B cell (primary cell): ENCODE measurements around the gene ANKFY1. TPM values are rescaled to one million over a fixed set of nuclear protein-coding genes. Genes with fewer than 3 reads are reported as not detected.
A peak's percentile ranks its signal among the peaks of the same experiment; 100 is the strongest.

Experiments used
- ATAC-seq: fragments of 200-7000 bp; cut with Tn5 transposase; one replicate; pipeline ENCODE4 v1.10.0; 2021; ENCODE audit warnings: low read depth, mild to moderate bottlenecking, moderate number of reproducible peaks, moderate library complexity
- CTCF ChIA-PET: fragments of 350-600 bp; sonication (Branson Sonifier 250); formaldehyde crosslinking; loops from one replicate; lab custom pipeline; 2021; ENCODE audit warnings: antibody characterized with exemption, inconsistent platforms; lab: Charles Lee
- POLR2A ChIA-PET: fragments of 350-600 bp; sonication (Branson Sonifier 250); formaldehyde crosslinking; loops from one replicate; lab custom pipeline; 2021; ENCODE audit warnings: antibody characterized with exemption; lab: Charles Lee
- DNase-seq: peaks from one replicate; pipeline ENCODE4 v3.0.0; 2013
- H2AFZ ChIP-seq: 2 replicates; pipeline ENCODE4 v1.6.1; 2012; ENCODE audit warnings: mild to moderate bottlenecking, low read depth, low read length; ENCODE audit not compliant: insufficient read depth, poor library complexity, severe bottlenecking
- H3K27ac ChIP-seq, 2 donors: 1 replicate in 1 of 2; 2 replicates in 1 of 2; pipeline ENCODE4 v1.5.1; 2012 to 2013; ENCODE audit warnings: low read length in 2 of 2, mild to moderate bottlenecking in 2 of 2, moderate library complexity in 1 of 2
- H3K27me3 ChIP-seq, 4 experiments: fragments of 200-600 bp in 1 of 4; sonication (generic) in 1 of 4; replicated peaks in 1 of 4; 1 replicate in 2 of 4; 2 replicates in 2 of 4; pipeline versions ENCODE4 v1.6.1 to v1.7.0; 2013 to 2016; ENCODE audit warnings: low read length in 3 of 4, mild to moderate bottlenecking in 2 of 4, mixed read lengths in 1 of 4, moderate library complexity in 1 of 4; ENCODE audit not compliant: insufficient read depth in 4 of 4, control insufficient read depth in 3 of 4; ENCODE audit errors: control extremely low read depth in 1 of 4
- H3K36me3 ChIP-seq, 2 experiments: replicated peaks in 1 of 2; 1 replicate in 1 of 2; 2 replicates in 1 of 2; pipeline versions ENCODE4 v1.6.1 to v1.7.1; 2013; ENCODE audit warnings: low read length in 1 of 2; ENCODE audit not compliant: insufficient read depth in 2 of 2, control insufficient read depth in 1 of 2; ENCODE audit errors: control extremely low read depth in 1 of 2, extremely low read depth in 1 of 2
- H3K4me1 ChIP-seq, 2 donors: fragments of 200-600 bp in 1 of 2; sonication (generic) in 1 of 2; 1 replicate in 1 of 2; 2 replicates in 1 of 2; pipeline versions ENCODE4 v1.5.1 to v1.6.1; 2013 to 2017; ENCODE audit warnings: low read length in 2 of 2; ENCODE audit not compliant: control insufficient read depth in 2 of 2, insufficient read depth in 2 of 2
- H3K4me2 ChIP-seq: replicated peaks from 2 replicates; pipeline ENCODE3; 2012; ENCODE audit warnings: mild to moderate bottlenecking, low read depth, low read length; ENCODE audit not compliant: poor library complexity, severe bottlenecking
- H3K4me3 ChIP-seq, 5 experiments: fragments of 200-600 bp in 1 of 5; sonication (generic) in 1 of 5; 1 replicate in 3 of 5; 2 replicates in 2 of 5; pipeline versions ENCODE4 v1.5.1 to v1.7.0; 2011 to 2016; ENCODE audit warnings: low read length in 4 of 5, mild to moderate bottlenecking in 4 of 5, low read depth in 2 of 5, control low read depth in 1 of 5, moderate library complexity in 1 of 5; ENCODE audit not compliant: insufficient read depth in 1 of 5; ENCODE audit errors: control extremely low read depth in 1 of 5, extremely low read depth in 1 of 5
- H3K79me2 ChIP-seq: fragments of 200-600 bp; sonication (generic); one replicate; pipeline ENCODE4 v1.6.0; 2016; ENCODE audit warnings: low read length; ENCODE audit not compliant: control insufficient read depth, insufficient read depth
- H3K9ac ChIP-seq: fragments of 200-600 bp; sonication (generic); 2 replicates; pipeline ENCODE4 v1.6.1; 2017; ENCODE audit warnings: mild to moderate bottlenecking, low read length, moderate library complexity
- H3K9me3 ChIP-seq, 3 donors: one replicate each; pipeline versions ENCODE4 v1.6.1 to v1.7.1; 2013; ENCODE audit warnings: low read length in 2 of 3; ENCODE audit not compliant: control insufficient read depth in 2 of 3, insufficient read depth in 1 of 3; ENCODE audit errors: control extremely low read depth in 1 of 3
- H4K20me1 ChIP-seq: 2 replicates; pipeline ENCODE4 v1.6.0; 2012; ENCODE audit warnings: mild to moderate bottlenecking, low read length; ENCODE audit not compliant: insufficient read depth, control insufficient read depth, poor library complexity, severe bottlenecking
- H3K27ac Mint-ChIP-seq: one replicate; pipeline ENCODE4 v1.8.0; 2021; ENCODE audit warnings: mixed read lengths
- H3K27me3 Mint-ChIP-seq: one replicate; pipeline ENCODE4 v1.8.0; 2021; ENCODE audit warnings: mixed read lengths
- H3K4me1 Mint-ChIP-seq: one replicate; pipeline ENCODE4 v1.8.0; 2021; ENCODE audit warnings: mixed read lengths
- H3K4me3 Mint-ChIP-seq: one replicate; pipeline ENCODE4 v1.8.0; 2021; ENCODE audit warnings: mixed read lengths
- H3K9me3 Mint-ChIP-seq: one replicate; pipeline ENCODE4 v1.8.0; 2022; ENCODE audit warnings: mixed read lengths; ENCODE audit not compliant: insufficient read depth
- CTCF ChIP-seq: fragments of 200-600 bp; IDR thresholded peaks from one replicate; pipeline ENCODE4 v1.8.0; 2022; ENCODE audit warnings: antibody characterized with exemption, mild to moderate bottlenecking
- EZH2 ChIP-seq: IDR thresholded peaks from 2 replicates; pipeline ENCODE4 v1.6.1; 2012; ENCODE audit warnings: borderline replicate concordance, low read depth, mild to moderate bottlenecking, moderate library complexity, low read length; ENCODE audit not compliant: insufficient read depth, poor library complexity, severe bottlenecking
- WGBS: methylation state at CpG from one replicate; pipeline ENCODE4 v1.1.5; 2013; ENCODE audit warnings: missing lambda C conversion rate; ENCODE audit not compliant: insufficient coverage; 5-methylcytosine and 5-hydroxymethylcytosine counted together
- intact Hi-C: fragments of 100-400 bp; cut with micrococcal nuclease; formaldehyde crosslinking; loops from one replicate; pipeline ENCODE4 v1.10.0; 2022
- polyA plus RNA-seq: library from polyadenylated mRNA; depleted of rRNA; stranded (reverse); fragments of >200 nt; gene quantifications from 2 replicates; pipeline ENCODE4 v1.2.3, GENCODE V29; 2012
- total RNA-seq, 2 donors: library from RNA; stranded (reverse); fragments of 120-200 nt in 1 of 2; gene quantifications; 1 replicate in 1 of 2; 2 replicates in 1 of 2; pipeline versions ENCODE4 v1.2.3 to v1.2.4, GENCODE V29; 2013 to 2022

ANKFY1 gene
- total and polyA plus RNA-seq, 2 donors (not counting 1 experiment from before 2014, with no cell fraction given) = 23.1 to 63.9 TPM

DNA sequence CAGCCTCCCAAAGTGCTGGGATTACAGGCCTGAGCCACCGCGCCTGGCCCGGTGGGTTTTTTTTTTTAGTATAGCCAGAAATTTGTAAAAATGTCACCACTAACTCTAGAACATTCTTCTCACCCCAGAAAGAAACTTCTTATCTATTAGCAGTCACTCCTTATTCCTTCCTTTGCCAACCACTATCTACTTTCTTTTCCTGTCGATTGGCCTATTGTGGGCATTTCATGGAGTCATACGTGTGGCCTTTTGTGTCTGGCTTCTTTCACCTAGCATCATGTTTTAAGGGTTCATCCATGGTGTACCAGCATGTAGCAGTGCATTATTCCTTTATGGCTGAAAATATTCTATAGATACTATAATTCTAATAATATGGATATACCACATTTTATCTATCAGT lies 117.1 kb downstream of the ANKFY1 start:
- intact Hi-C loops = no loop called here
- no CpG with 5 or more reads among the region's 5 CpGs for WGBS
- no peaks in the 10 kb centered on the region for H3K27me3 Mint-ChIP-seq

GRCh38 chr17:4144422-4144747 lies 119.4 kb downstream of the ANKFY1 start:
- Mint-ChIP-seq H3K27ac (peak overlapping the region; percentile 100), H3K9me3 (no peaks in the 10 kb centered on the region), H3K4me3 (peak overlapping the region; percentile 94), H3K27me3 (no peaks in the 10 kb centered on the region), H3K4me1 (peaks cover 35% of the 10 kb centered on the region)
- intact Hi-C loops = loop anchor here (5.0 kb wide), 3 partner anchors 118 to 588 kb away; partner anchors contain the start of genes ANKFY1, MED11 and NCBP3
- POLR2A ChIA-PET = interaction anchor here (0.7 to 2.0 kb wide), 8 partner anchors 10 to 1275 kb away, joined by 3 to 12 read pairs (median 6); partner anchors contain the start of genes ANKFY1, NUP88, RNF167 and RPAIN
- peak overlapping the region; percentile 100 for H3K9ac ChIP-seq
- DNase-seq (no peak), ATAC-seq (no peak)
- peak overlapping the region; percentile 95 for H3K4me2 ChIP-seq
- no CpG with 5 or more reads among the region's 3 CpGs for WGBS
- peaks cover 22% of the 10 kb centered on the region for H4K20me1 ChIP-seq
- H3K27me3 ChIP-seq = no peaks in the 10 kb centered on the region
- H2AFZ ChIP-seq = peak overlapping the region; percentile 86
- CTCF ChIA-PET = interaction anchor here (1.5 kb wide), 1 partner anchor 20 kb away, joined by 5 read pairs; no protein-coding TSS in a partner anchor
- peak overlapping the region; percentile 98 to 99 for H3K27ac ChIP-seq
- TF ChIP-seq CTCF (no peak), EZH2 (no peak)
- H3K36me3 ChIP-seq = peaks cover 0 to 10% of the 10 kb centered on the region in 2 experiments
- H3K4me3 ChIP-seq = peak overlapping the region; percentile 65 to 95 (median 93)
- H3K79me2 ChIP-seq = peaks cover 51% of the 10 kb centered on the region
- H3K4me1 ChIP-seq = peaks cover 22 to 24% of the 10 kb centered on the region in 2 donors
- H3K9me3 ChIP-seq = no peaks in the 10 kb centered on the region

More for the DNA sequence above, 117.1 kb downstream of the ANKFY1 start:
- Histone ChIP-seq H3K79me2 (peaks cover 32% of the 10 kb centered on the region), H3K9ac (no peak overlapping the region), H3K27ac (no peak overlapping the region), H3K27me3 (no peaks in the 10 kb centered on the region), H3K4me2 (no peak overlapping the region), H4K20me1 (peaks cover 11% of the 10 kb centered on the region), H2AFZ (no peak overlapping the region), H3K4me3 (no peak overlapping the region), H3K36me3 (peaks cover 1 to 2% of the 10 kb centered on the region in 2 experiments), H3K9me3 (no peaks in the 10 kb centered on the region), H3K4me1 (peaks cover 12 to 14% of the 10 kb centered on the region in 2 donors)
- Mint-ChIP-seq H3K4me3 (no peak overlapping the region), H3K9me3 (no peaks in the 10 kb centered on the region), H3K27ac (peak overlapping the region; percentile 53), H3K4me1 (peaks cover 16% of the 10 kb centered on the region)
- ATAC-seq (no peak), DNase-seq (no peak)
- CTCF ChIA-PET = no interaction called here
- POLR2A ChIA-PET = no interaction called here
- no peak for TF ChIP-seq CTCF
- TF ChIP-seq EZH2 = no peak
